ENCODE data around the gene ZAP70.

GRCh38 chr2:97697252-97698235 is 15.8 kb upstream of the ZAP70 start:
- TF ChIP-seq POLR2AphosphoS5 (IDR thresholded peaks at IDR 0.05) (no peak), CTCF (IDR thresholded peaks at IDR 0.05) (peak; percentile 94 to 98 (median 95)), POLR2A (IDR thresholded peaks at IDR 0.05) (no peak)

Measured in gastroesophageal sphincter (tissue), 3 donors.